Panc1 (cell line): ENCODE measurements around the gene MEGF10. TPM values are rescaled to one million over a fixed set of nuclear protein-coding genes. Genes with fewer than 3 reads are reported as not detected.
"Not testable (repeated sequence)": the region's sequence is repeated elsewhere in the genome, so short reads cannot be mapped to it uniquely, and the experiment has no call there.

Source experiments
- ATAC-seq: fragments of 200-7000 bp; cut with Tn5 transposase; 2 replicates; pipeline ENCODE4 v1.9.1; 2020; ENCODE audit warnings: mild to moderate bottlenecking, moderate library complexity
- BruUV-seq: library from RNA; stranded (reverse); fragments of 400-500 nt; replicated peaks from 2 replicates; lab custom pipeline; 2021; lab: Mats Ljungman, UMichigan
- CTCF ChIA-PET: fragments of 300-600 bp; sonication (Branson Sonifier 250); formaldehyde crosslinking; loops from one replicate; lab custom pipeline; 2022; ENCODE audit warnings: antibody characterized with exemption; lab: Charles Lee
- POLR2A ChIA-PET: fragments of 300-600 bp; sonication (Branson Sonifier 250); formaldehyde crosslinking; loops from one replicate; lab custom pipeline; 2022; ENCODE audit warnings: antibody characterized with exemption; lab: Charles Lee
- DNase-seq: peaks from one replicate; pipeline ENCODE4 v3.0.0-alpha.2; 2010; ENCODE audit warnings: low read depth, low spot score
- H3K27ac ChIP-seq: 2 replicates; pipeline ENCODE4 v1.5.1; 2011; ENCODE audit warnings: mild to moderate bottlenecking, low read length, inconsistent platforms
- H3K27me3 ChIP-seq: fragments of 200-500 bp; sonication (Bioruptor generic); 2 replicates; pipeline ENCODE4 v1.6.0; 2014; ENCODE audit warnings: low read length, inconsistent platforms; ENCODE audit not compliant: control insufficient read depth, insufficient read depth
- H3K36me3 ChIP-seq: fragments of 200-500 bp; sonication (Bioruptor generic); 2 replicates; pipeline ENCODE4 v1.5.1; 2014; ENCODE audit warnings: inconsistent platforms, mild to moderate bottlenecking, low read length, moderate library complexity; ENCODE audit not compliant: control insufficient read depth, insufficient read depth
- H3K4me1 ChIP-seq: 2 replicates; pipeline ENCODE4 v1.5.1; 2011; ENCODE audit warnings: inconsistent platforms, mild to moderate bottlenecking, low read length, moderate library complexity; ENCODE audit not compliant: control insufficient read depth, insufficient read depth
- H3K4me3 ChIP-seq, 2 experiments: 2 replicates each; pipeline ENCODE4 v1.5.1; 2011 to 2012; ENCODE audit warnings: low read depth in 2 of 2, low read length in 2 of 2, mild to moderate bottlenecking in 2 of 2, inconsistent platforms in 1 of 2, moderate library complexity in 1 of 2
- H3K9me3 ChIP-seq: fragments of 200-500 bp; sonication (Bioruptor generic); 2 replicates; pipeline ENCODE4 v1.5.1; 2014; ENCODE audit warnings: low read depth, mild to moderate bottlenecking, inconsistent platforms, low read length, moderate library complexity; ENCODE audit not compliant: control insufficient read depth, insufficient read depth
- CTCF ChIP-seq: fragments of 450-650 bp; IDR thresholded peaks from 2 replicates; pipeline ENCODE4 v1.5.1; 2017; ENCODE audit warnings: mild to moderate bottlenecking
- POLR2AphosphoS5 ChIP-seq: IDR thresholded peaks from 2 replicates; pipeline ENCODE4 v1.6.1; 2012; ENCODE audit warnings: mild to moderate bottlenecking, low read depth, low read length, moderate library complexity
- REST ChIP-seq, 2 experiments: IDR thresholded peaks; 2 replicates each; pipeline ENCODE4 v1.6.1; 2011 to 2012; ENCODE audit warnings: low read depth in 2 of 2, control low read depth in 1 of 2, low read length in 1 of 2, mild to moderate bottlenecking in 1 of 2, moderate library complexity in 1 of 2; ENCODE audit not compliant: insufficient read depth in 1 of 2
- SIN3A ChIP-seq: IDR thresholded peaks from 2 replicates; pipeline ENCODE4 v1.6.1; 2012; ENCODE audit warnings: low read depth, mild to moderate bottlenecking, low read length, moderate library complexity, borderline replicate concordance; ENCODE audit not compliant: insufficient read depth
- TCF7L2 ChIP-seq: IDR thresholded peaks from 2 replicates; pipeline ENCODE4 v1.6.1; 2011; ENCODE audit warnings: mild to moderate bottlenecking, low read depth, low read length, inconsistent platforms
- in situ Hi-C: cut with HindIII; loops from 2 replicates; pipeline ENCODE4 v1.10.0; 2016; ENCODE audit warnings: low sequenced_read_pairs, low pct_unique_long_range_greater_than_20kb
- intact Hi-C: fragments of 100-400 bp; cut with micrococcal nuclease; formaldehyde crosslinking; loops from one replicate; pipeline ENCODE4 v1.10.0; 2022; ENCODE audit not compliant: unreplicated experiment
- total RNA-seq: library from RNA; stranded (reverse); gene quantifications from one replicate; pipeline ENCODE4 v1.2.1, GENCODE V29; 2021; ENCODE audit not compliant: unreplicated experiment

Gene MEGF10
- total RNA-seq, 1 experiment from 2014 or later = not detected

GRCh38 chr5:127307868-127308267, 17.3 kb downstream of the MEGF10 start:
- no peaks in the 10 kb centered on the region for H3K36me3 ChIP-seq
- no peak overlapping the region for H3K4me3 ChIP-seq
- H3K27me3 ChIP-seq = peaks cover 5% of the 10 kb centered on the region
- no peak for DNase-seq
- H3K4me1 ChIP-seq = no peaks in the 10 kb centered on the region
- in situ Hi-C loops = no loop called here
- no peak for TF ChIP-seq CTCF
- no peak for TF ChIP-seq TCF7L2
- TF ChIP-seq REST (IDR thresholded peaks at IDR 0.05; ENCODE audit: insufficient read depth in 1 of 2, low read depth in 2 of 2, low read length in 1 of 2) = no peak
- no peak for TF ChIP-seq POLR2AphosphoS5
- no peak for TF ChIP-seq SIN3A
- BruUV-seq = no TSS peak
- H3K9me3 ChIP-seq = no peaks in the 10 kb centered on the region
- ChIA-PET POLR2A (no interaction called here), CTCF (no interaction called here)
- intact Hi-C loops = no loop called here
- no peak overlapping the region for H3K27ac ChIP-seq
- no peak for ATAC-seq

- CTCF ChIA-PET = not testable (repeated sequence)
Measured at GRCh38 chr5:127308325-127308724, 17.7 kb downstream of the MEGF10 start.

GRCh38 chr5:127308945-127309344, 18.3 kb downstream of the MEGF10 start:
- POLR2A ChIA-PET = no interaction called here
- no TSS peak for BruUV-seq
- Histone ChIP-seq H3K4me3 (no peak overlapping the region), H3K36me3 (no peaks in the 10 kb centered on the region), H3K4me1 (no peaks in the 10 kb centered on the region), H3K9me3 (no peaks in the 10 kb centered on the region), H3K27ac (no peak overlapping the region), H3K27me3 (peaks cover 8% of the 10 kb centered on the region)
- TF ChIP-seq CTCF = no peak
- TF ChIP-seq POLR2AphosphoS5 = no peak
- no peak for TF ChIP-seq SIN3A
- no peak for TF ChIP-seq REST (IDR thresholded peaks at IDR 0.05; ENCODE audit: insufficient read depth in 1 of 2, low read depth in 2 of 2, low read length in 1 of 2)
- TF ChIP-seq TCF7L2 = no peak
- in situ Hi-C loops (no loop called here), intact Hi-C loops (no loop called here)
- no peak for ATAC-seq
- CTCF ChIA-PET = no interaction called here
- DNase-seq = no peak

More at GRCh38 chr5:127308325-127308724, 17.7 kb downstream of the MEGF10 start:
- POLR2A ChIA-PET, H3K36me3 ChIP-seq, H3K4me3 ChIP-seq, intact Hi-C loops, H3K9me3 ChIP-seq, H3K27me3 ChIP-seq, BruUV-seq, H3K4me1 ChIP-seq, ATAC-seq, H3K27ac ChIP-seq, DNase-seq, in situ Hi-C loops: not testable (repeated sequence)
